ENCODE data around the gene RB1.

RB1 gene

GRCh38 chr13:48530833-48531232 is 227.3 kb downstream of the RB1 start:
- H3K9me3 ChIP-seq (ENCODE audit: control insufficient read depth in 2 of 2, low read length in 2 of 2) = no peaks in the 10 kb centered on the region
- no peaks in the 10 kb centered on the region for H3K27me3 ChIP-seq (ENCODE audit: control insufficient read depth in 2 of 2, insufficient read depth in 2 of 2, low read length in 2 of 2)
- no peak overlapping the region for H3K27ac ChIP-seq (ENCODE audit: low read depth in 2 of 2, low read length in 2 of 2)
- no peak overlapping the region for H3K9ac ChIP-seq (ENCODE audit: low read depth in 1 of 2, low read length in 2 of 2)
- peaks cover 7 to 11% of the 10 kb centered on the region in 2 donors for H3K4me1 ChIP-seq (ENCODE audit: control insufficient read depth in 2 of 2, insufficient read depth in 2 of 2, low read length in 2 of 2)
- no peaks in the 10 kb centered on the region for H3K36me3 ChIP-seq (ENCODE audit: control insufficient read depth in 2 of 2, insufficient read depth in 2 of 2, low read length in 2 of 2)
- H3K4me3 ChIP-seq (ENCODE audit: low read length in 2 of 2) = no peak overlapping the region

All from mucosa of rectum (tissue), 2 donors.